DMS79 treated with DMSO at 0.1 percent for 48 hours (cell line): ENCODE data around the gene DBET.
"Not testable (repeated sequence)": the region's sequence is repeated elsewhere in the genome, so short reads cannot be mapped to it uniquely, and the experiment has no call there.

Experiments used
- DNase-seq: peaks from one replicate; lab custom pipeline; 2025; lab: John Stamatoyannopoulos, UW

DBET gene

DNA sequence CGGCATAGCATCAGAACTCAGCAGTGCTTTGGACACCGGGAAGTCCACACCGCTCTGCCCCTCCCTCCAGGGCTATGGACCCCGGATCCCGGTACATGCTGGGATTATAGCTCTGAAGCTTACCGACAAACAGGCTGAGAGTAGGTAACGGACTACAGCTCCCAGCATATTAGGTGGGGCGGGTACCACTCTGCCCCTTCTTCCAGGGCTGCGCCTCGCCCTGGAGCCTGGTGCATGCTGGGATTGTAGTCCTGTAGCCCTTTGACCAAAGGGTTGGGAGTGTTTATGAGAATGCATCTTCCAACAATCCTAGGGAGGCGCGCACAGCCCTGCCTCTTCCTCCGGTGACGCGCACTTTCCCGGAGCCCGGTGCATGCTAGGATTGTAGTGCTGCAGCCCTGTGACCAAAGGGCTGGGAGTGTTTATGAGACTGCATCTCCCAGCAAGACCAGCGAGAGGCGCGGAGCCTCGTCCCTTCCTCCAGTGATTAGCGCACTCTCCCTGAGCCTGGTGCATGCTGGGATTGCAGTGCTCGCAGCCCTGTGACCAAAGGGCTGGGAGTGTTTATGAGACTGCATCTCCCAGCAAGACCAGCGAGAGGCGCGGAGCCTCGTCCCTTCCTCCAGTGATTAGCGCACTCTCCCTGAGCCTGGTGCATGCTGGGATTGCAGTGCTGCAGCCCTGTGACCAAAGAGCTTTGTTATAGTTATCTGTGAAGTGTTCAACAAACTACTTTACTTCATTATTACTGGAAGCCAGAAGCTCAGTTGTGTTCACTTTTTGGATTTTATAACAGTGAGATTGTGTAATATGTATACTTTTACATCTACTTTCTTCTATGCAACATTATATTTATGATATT lies 14.7 kb upstream of the DBET start:
- not testable (repeated sequence) for DNase-seq

DNA sequence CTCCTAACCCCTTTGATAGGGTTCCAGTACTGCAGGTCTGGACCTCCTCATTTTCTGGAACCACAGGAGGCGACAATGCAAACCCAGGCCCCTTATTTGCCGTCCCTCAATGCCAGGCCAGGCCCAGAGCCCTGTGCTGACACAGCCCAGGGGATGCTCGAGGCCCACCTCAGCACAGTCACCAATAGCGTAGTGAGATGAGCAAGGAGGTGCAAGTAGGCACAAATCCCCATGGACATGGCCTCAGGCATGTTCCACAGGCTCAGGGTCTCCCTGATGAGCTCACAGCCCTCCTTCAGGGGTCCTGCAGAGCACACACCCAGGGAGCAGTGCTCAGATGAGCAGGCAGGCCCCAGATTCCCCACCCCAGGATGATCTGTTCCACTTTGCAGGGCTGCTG lies 5.3 kb upstream of the DBET start:
- not testable (repeated sequence) for DNase-seq

DNA sequence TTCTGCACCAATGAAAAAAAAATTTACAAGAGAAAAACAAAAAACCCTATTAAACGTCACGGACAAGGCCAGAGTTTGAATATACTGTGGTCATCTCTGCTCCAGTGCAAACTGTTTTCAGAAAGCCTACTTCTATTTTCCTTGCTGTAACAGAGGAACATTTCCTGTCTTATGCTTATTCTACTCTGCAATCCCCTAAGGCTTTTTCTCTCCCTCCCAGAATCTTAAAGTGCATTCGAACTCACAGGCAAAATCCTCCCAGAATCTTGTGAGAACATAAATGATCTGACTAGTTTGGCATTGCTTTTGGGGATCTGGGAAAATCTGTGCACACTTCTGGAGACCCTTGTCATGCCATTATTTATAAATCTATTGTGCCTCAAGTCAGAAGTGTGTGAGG lies 503 bp downstream of the DBET start:
- not testable (repeated sequence) for DNase-seq

DNA sequence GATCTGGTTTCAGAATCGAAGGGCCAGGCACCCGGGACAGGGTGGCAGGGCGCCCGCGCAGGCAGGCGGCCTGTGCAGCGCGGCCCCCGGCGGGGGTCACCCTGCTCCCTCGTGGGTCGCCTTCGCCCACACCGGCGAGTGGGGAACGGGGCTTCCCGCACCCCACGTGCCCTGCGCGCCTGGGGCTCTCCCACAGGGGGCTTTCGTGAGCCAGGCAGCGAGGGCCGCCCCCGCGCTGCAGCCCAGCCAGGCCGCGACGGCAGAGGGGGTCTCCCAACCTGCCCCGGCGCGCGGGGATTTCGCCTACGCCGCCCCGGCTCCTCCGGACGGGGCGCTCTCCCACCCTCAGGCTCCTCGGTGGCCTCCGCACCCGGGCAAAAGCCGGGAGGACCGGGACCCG lies 4.0 kb downstream of the DBET start:
- not testable (repeated sequence) for DNase-seq

DNA sequence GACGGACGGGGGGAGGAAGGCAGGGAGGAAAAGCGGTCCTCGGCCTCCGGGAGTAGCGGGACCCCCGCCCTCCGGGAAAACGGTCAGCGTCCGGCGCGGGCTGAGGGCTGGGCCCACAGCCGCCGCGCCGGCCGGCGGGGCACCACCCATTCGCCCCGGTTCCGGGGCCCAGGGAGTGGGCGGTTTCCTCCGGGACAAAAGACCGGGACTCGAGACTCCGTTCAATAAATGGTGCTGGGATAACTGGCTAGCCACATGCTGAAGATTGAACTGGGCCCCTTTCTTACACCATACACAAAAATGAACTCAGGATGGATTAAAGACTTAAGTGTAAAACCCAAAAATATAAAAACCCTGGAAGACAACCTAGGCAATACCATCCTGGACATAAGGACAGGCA lies 28.8 kb downstream of the DBET start:
- not testable (repeated sequence) for DNase-seq

DNA sequence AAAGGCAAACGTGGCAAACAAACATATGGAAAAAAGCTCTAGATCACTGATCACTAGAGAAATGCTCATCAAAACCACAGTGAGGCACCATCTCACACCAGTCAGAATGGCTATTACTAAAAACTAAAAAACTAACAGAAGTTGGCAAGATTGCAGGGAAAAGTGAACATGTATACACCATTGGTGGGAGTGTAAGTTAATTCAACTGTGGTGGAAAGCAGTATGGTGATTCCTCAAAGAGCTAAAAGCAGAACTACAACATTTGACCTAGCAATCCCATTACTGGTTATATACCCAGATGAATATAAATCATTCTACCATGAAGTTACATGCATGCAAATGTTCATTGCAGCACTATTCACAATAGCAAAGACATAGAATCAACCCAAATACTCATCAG lies 29.7 kb downstream of the DBET start:
- not testable (repeated sequence) for DNase-seq

DNA sequence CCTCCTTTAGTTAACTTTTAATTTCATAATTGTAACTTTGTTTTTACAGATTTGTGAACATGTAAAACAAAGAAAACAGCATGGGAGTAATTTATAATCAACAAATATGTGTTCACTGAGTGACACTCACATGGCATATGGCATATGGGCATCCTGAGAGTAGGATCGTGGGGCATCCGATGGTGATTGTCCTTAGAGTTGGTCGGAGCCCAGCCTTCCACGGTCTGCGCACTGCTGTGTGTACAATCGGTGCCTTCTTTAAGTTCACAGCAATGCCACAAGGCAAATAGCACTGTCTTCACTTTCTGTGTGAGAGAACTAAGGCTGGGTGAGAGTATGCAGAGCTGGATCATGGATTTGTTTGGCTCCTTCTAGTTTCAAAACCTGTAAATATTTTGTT lies 31.0 kb downstream of the DBET start:
- DNase-seq: not testable (repeated sequence)

DNA sequence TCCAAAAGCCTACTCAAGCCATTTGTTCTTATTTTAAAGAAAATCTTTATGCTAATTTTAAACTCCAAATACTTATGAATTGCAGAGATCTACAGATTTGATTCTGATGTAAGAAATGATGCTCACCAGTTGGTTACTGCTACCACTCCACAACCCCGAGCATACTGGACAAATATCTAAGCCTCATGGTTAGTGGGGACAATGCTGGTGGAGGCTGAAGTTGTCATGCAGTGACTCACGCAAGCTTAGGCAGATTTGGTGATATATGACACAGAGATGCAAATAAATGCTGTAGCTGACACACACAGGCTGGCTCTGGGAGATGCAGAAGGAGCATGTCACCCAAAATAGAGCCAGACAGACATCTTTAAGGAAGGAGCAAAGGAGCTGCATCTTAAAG lies 35.3 kb downstream of the DBET start:
- DNase-seq: not testable (repeated sequence)

DNA sequence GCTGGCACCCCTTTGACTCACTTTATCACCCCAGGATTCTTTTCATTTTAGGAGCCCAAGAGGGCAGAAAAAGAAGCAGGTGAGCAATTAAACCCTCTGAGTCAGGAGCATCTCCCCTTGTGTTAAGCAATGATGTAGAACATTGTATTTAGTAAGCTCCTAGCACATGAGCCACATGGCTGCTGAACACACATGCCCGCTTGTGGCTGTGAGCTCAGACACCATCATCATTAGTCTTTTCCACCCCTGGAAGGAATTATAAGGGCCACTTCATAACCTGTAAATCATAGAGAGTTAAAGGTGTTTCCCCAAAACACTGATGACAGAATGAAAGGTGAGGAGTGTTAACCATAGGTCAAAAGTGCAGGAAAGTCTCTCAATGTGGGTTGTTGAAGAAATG lies 37.2 kb downstream of the DBET start:
- not testable (repeated sequence) for DNase-seq

DNA sequence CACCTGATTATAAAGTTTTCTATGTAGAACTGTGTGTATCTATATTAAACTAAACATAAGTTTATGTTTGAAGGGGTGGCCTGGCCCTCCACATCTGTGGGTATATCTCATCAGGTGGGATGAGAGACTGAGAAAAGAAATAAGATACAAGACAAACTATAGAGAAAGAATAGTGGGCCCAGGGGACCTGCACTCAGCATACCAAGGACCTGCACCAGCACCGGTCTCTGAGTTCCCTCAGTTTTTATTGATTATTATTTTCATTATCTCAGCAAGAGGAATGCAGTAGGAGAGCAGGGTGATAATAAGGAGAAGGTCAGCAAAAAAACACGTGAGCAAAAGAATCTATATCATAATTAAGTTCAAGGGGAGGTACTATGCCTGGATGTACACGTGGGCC lies 41.9 kb downstream of the DBET start:
- not testable (repeated sequence) for DNase-seq

DNA sequence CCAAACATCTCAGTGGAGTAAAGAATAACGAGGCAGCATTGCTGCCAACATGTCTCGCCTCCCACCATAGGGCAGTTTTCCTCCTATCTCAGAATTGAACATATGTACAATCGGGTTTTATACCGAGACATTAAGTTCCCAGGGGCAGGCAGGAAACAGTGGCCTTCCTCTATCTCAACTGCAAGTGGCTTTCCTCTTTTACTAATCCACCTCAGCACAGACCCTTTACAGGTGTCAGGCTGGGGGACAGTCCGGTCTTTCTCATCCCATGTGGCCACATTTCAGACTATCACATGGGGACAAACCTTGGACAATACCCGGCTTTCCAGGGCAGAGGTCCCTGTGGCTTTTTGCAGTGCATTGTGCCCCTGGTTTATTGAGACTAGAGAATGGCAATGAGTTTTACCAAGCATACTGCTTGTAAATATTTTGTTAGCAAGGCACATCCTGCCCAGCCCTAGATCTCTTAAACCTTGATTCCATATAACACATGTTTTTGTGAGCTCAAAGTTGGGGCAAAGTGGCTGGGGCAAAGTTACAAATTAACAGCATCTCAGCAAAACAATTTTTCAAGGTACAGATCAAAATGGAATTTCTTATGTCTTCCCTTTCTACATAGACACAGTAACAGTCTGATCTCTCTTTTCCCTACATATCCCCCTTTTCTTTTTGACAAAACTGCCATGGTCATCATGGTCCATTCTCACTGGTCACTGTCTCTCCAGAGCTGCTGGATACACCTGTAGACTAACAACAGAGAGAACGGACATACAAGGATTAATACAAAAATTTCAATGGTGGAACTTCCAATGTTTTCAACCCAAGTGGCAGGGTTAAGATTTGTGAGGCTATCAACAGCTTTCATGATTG lies 42.5 kb downstream of the DBET start:
- DNase-seq: not testable (repeated sequence)

DNA sequence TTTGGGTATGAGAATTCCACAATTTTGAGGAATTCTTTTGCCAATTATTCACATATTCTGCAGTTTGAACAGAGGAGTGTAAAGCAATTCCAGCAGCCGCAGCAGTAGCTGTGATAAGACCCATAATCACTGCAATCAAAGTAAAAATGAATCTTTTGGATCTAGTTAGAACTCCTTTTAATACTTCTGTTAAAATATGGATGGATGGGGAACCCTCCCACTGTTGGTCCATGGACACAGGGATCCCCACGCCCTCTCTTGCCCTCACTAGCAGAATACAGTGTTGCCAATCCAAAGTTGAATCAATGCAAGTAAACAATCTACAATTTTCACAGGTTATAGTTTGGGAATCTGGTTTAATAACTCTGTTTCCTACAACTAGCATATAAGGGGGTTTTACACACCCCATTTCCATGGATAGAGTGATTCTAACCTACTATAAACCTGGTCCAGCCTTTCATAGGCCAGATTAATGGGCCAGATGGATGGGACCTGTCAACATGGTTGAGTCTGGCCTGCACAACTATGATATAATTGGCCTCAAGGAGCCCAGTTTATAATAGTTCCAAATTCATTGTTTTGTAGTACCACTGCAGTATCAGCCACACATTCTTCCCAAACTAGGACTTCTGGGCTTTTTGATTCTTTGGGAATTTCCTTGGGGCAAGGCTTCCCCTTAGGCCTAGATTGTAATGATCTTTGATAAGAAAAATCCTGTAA lies 43.6 kb downstream of the DBET start:
- DNase-seq: not testable (repeated sequence)

DNA sequence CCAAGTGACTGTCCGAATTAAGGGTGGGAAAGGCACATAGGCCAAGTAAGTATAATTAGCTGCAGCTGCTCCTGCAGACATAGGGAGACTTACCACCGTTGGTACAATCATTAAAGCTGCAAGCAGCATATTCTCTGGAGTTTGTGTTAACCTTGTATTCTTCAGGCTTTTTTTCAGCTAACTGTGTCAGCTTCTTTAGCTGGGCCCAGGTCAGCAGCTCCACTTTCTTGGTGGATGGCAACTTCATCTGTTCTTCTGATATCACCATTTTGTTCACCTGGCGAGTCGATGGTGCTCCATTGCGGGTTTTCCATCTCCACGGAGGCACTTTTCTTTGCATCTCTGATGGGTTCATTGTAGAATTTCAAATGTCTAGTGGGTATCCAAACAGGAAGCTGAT lies 44.5 kb downstream of the DBET start:
- not testable (repeated sequence) for DNase-seq

DNA sequence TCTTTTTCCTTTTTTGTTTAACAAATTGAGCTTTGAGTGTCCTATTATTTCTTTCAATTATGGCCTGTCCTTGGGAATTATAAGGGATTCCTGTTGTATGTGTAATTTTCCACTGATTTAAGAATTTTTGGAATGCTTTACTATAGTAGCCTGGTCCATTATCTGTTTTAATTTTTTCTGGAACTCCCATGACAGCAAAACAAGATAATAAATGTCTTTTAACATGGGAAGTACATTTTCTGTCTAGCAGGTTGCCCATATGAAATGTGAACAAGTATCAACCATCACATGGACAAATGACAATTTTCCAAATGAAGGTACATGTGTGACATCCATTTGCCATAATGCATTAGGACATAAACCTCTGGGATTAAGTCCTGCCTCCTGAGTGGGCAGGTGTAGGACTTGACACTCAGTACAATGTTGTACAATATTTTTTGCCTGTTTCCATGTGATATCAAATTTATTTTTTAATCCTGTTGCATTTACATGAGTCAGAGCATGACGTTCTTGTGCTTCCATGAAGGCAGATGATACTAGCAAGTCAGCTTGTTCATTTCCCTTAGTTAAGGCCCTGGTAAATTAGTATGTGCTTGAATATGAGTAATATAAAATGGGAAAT lies 45.2 kb downstream of the DBET start:
- not testable (repeated sequence) for DNase-seq

DNA sequence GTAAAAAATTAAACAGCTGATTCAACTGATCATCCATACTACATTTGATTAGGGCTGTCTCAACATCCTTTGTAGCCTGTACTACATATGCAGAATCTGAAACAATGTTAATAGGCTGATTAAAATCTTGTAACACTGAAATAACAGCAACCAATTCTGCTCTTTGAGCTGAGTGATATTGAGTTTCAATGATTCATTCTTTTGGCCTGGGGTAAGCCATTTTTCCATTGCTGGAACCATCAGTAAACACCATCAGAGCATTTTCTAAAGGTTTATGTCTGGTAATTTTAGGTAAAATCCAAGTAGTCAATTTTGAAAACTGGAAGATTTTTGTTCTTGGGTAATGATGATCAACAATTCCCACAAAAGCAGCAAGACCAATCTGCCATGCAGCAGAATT lies 45.7 kb downstream of the DBET start:
- DNase-seq: not testable (repeated sequence)

DNA sequence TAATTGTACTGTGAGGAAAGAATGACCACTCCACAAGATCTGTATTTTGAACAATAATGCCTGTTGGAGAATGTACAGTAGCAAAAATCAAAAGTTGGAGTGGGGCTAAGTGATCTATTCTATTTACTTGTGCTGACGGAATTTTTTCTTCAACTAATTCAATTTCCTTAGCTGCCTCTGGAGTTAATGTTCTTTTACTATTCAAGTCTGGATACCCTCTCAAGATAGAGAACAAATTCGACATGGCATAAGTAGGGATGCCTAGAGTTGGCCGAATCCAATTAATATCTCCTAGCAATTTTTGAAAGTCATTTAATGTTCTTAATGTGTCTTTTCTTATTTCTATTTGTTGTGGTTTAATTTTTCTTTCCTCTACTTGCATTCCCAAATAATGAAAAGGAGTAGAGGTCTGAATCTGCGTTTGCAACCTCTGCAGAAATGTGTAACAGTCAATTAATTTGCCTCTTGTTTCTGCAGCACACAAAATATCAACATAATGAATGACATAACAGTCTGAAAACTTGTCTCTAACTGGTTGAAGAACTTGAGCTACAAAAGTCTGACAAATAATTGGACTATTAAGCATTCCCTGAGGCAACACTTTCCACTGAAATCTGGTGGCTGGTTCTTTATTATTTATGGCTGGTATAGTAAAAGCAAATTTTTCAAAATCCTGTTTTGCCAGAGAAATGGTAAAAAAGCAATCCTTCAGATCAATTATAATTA lies 46.4 kb downstream of the DBET start:
- not testable (repeated sequence) for DNase-seq

DNA sequence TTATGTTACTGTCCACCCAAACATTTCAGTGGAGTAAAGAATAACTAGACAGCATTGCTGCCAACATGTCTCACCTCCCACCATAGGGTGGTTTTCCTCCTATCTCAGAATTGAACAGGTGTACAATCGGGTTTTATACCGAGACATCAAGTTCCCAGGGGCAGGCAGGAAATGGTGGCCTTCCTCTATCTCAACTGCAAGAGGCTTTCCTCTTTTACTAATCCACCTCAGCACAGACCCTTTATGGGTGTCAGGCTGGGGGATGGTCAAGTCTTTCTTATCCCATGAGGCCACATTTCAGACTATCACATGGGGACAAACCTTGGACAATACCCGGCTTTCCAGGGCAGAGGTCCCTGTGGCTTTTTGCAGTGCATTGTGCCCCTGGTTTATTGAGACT lies 48.6 kb downstream of the DBET start:
- DNase-seq: not testable (repeated sequence)

DNA sequence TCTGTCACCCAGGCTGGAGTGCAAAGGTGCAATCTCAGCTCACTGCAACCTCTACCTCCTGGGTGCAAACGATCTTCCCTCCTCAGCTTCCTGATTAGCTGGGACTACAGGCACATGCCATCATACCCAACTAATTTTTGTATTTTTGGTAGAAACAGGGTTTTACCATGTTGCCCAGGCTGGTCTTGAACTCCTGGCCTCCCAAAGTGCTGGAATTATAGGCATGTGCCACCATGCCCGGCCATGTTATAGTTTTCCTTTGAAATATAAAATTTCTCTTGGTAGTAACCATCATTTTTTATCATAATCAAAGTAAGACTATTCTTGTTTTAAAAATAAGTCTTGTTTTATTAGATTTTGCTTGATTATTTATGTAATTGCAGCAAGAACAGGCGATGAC lies 50.7 kb downstream of the DBET start:
- not testable (repeated sequence) for DNase-seq
